Measurements from ENCODE around the gene SREBF2. TPM values are rescaled to one million over a fixed set of nuclear protein-coding genes. Genes with fewer than 3 reads are reported as not detected.

The SREBF2 gene
- total RNA-seq, 2 donors from 2014 or later: 159 to 192 TPM

DNA sequence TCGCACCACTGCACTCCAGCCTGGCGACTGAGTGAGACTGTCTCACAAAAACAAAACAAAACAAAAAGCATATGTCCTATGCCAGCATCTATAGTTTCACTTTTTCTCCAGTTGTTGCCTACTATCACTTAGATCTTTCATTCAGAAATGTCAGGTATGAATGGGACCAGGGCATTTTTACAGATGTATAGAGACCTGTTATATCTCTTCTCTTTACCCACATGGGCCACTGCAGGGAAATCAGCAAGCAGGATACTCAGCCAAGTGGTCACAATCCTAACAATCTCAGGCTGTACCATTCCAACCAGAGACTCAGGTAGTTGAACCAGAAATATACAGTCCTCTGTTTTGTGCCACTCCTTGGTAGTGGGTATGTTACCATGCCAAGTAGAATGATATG, 16.0 kb upstream of the SREBF2 start:
- H3K9ac ChIP-seq (ENCODE audit: low read depth in 2 of 2, low read length in 2 of 2): no peak overlapping the region
- intact Hi-C loops (cut with DNase I): no loop called here
- no peak overlapping the region for H3K27ac ChIP-seq
- H3K36me3 ChIP-seq: no peaks in the 10 kb centered on the region
- no peak overlapping the region for H3K4me3 ChIP-seq
- H3K4me1 ChIP-seq: no peaks in the 10 kb centered on the region
- no peak for DNase-seq
- no peaks in the 10 kb centered on the region for H3K27me3 ChIP-seq
- TF ChIP-seq, protein P1, sequence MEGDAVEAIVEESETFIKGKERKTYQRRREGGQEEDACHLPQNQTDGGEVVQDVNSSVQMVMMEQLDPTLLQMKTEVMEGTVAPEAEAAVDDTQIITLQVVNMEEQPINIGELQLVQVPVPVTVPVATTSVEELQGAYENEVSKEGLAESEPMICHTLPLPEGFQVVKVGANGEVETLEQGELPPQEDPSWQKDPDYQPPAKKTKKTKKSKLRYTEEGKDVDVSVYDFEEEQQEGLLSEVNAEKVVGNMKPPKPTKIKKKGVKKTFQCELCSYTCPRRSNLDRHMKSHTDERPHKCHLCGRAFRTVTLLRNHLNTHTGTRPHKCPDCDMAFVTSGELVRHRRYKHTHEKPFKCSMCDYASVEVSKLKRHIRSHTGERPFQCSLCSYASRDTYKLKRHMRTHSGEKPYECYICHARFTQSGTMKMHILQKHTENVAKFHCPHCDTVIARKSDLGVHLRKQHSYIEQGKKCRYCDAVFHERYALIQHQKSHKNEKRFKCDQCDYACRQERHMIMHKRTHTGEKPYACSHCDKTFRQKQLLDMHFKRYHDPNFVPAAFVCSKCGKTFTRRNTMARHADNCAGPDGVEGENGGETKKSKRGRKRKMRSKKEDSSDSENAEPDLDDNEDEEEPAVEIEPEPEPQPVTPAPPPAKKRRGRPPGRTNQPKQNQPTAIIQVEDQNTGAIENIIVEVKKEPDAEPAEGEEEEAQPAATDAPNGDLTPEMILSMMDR (IDR thresholded peaks at IDR 0.05): no peak
- no peaks in the 10 kb centered on the region for H3K9me3 ChIP-seq

DNA sequence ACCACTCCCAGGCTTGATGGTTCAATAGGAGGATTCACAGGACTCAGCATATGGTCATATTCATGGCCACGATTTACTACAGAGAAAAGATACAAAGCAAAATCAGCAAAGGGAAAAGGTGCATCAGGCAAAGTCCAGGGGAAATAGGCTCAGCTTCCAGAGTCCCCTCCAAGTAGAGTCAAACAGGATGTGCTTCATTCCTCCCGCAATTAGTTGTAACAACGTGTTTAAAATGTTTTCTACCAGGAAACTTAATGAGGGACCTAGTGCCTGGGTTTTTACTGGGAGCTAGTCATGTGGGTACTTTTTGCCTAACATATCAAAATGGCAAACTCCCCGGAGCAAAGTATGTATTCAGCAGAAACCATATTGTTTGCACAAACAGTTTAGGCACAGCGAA, 14.9 kb upstream of the SREBF2 start:
- H3K4me1 ChIP-seq: no peaks in the 10 kb centered on the region

DNA sequence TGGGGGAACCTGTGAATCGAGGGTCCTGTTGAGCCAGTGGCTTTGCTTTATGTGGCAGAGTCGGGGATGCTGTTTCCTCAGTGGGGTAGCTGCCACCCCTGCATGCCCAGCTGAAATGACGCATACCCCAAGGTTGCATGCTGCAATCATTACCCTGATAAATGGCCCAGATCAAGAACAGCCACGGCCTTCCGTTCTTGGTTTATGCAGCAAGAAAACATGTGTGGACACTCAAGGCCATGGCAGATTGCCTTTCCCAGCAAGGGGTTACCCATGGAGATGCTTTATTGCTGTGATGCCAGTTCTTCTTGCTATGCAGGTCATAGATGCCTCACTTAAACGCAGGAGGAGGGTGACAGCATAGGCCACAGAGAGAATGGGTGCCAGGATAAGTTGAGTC, 14.3 kb upstream of the SREBF2 start:
- TF ChIP-seq, protein P1 (IDR thresholded peaks at IDR 0.05): no peak

More for the DNA sequence above, 14.9 kb upstream of the SREBF2 start:
- H3K36me3 ChIP-seq: no peaks in the 10 kb centered on the region
- no peak overlapping the region for H3K4me3 ChIP-seq
- no peak for DNase-seq
- H3K27me3 ChIP-seq: no peaks in the 10 kb centered on the region
- intact Hi-C loops (cut with DNase I): no loop called here
- H3K27ac ChIP-seq: no peak overlapping the region
- TF ChIP-seq, protein P1 (IDR thresholded peaks at IDR 0.05): no peak
- H3K9ac ChIP-seq (ENCODE audit: low read depth in 2 of 2, low read length in 2 of 2): no peak overlapping the region
- H3K9me3 ChIP-seq: no peaks in the 10 kb centered on the region

DNA sequence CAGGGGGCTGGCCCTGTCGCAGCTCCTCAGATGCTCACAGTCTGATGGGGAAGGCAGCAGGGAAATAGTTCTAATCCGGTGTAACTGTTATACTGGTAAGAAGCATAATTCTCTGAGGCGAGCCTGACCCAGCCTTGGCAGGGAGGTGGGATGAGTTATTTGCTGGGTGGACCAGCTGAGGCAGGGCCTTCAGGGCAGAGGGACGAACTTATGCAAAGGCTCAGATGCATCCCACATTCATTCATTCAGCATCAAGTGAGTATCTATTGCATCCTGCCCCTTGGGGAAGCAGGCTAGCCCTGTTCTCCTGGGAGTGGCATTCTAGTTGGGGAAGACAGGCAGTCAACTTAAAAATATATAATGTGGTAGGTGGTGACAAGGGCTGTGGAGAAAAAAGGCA, 13.6 kb upstream of the SREBF2 start:
- Histone ChIP-seq H3K36me3 (no peaks in the 10 kb centered on the region), H3K9ac (ENCODE audit: low read depth in 2 of 2, low read length in 2 of 2) (no peak overlapping the region), H3K4me1 (no peaks in the 10 kb centered on the region), H3K9me3 (no peaks in the 10 kb centered on the region), H3K4me3 (no peak overlapping the region), H3K27me3 (no peaks in the 10 kb centered on the region), H3K27ac (no peak overlapping the region)
- intact Hi-C loops (cut with DNase I): no loop called here
- TF ChIP-seq, protein P1 (IDR thresholded peaks at IDR 0.05): no peak
- no peak for DNase-seq

More for the DNA sequence above, 14.3 kb upstream of the SREBF2 start:
- no peak overlapping the region for H3K4me3 ChIP-seq
- no peaks in the 10 kb centered on the region for H3K4me1 ChIP-seq
- DNase-seq: no peak
- intact Hi-C loops (cut with DNase I): no loop called here
- H3K27ac ChIP-seq: no peak overlapping the region
- H3K36me3 ChIP-seq: no peaks in the 10 kb centered on the region
- H3K9me3 ChIP-seq: no peaks in the 10 kb centered on the region
- no peaks in the 10 kb centered on the region for H3K27me3 ChIP-seq
- no peak overlapping the region for H3K9ac ChIP-seq (ENCODE audit: low read depth in 2 of 2, low read length in 2 of 2)

DNA sequence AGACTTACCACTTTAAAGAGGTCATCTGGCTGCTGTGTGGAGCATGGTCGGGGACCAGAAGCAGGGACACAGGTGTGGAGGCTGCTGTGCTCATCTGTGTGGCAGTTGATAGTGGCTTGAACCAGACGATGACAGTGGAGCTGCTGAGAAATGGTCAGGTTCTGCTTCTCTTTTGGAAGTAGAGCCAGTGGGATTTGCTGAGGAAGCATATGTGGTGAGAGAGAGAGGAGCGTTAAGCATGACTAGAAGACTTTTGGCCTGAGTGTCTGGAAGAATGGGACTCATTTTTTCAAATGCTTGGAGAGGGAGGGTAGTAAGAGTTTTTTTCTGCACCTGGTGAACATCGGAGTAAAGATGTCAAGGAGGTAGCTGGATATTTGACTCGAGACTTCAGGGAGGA, 12.5 kb upstream of the SREBF2 start:
- H3K9me3 ChIP-seq: no peaks in the 10 kb centered on the region
- no peaks in the 10 kb centered on the region for H3K27me3 ChIP-seq
- H3K27ac ChIP-seq: no peak overlapping the region
- no peak overlapping the region for H3K4me3 ChIP-seq
- TF ChIP-seq, protein P1 (IDR thresholded peaks at IDR 0.05): no peak
- no peaks in the 10 kb centered on the region for H3K4me1 ChIP-seq
- DNase-seq: no peak
- H3K9ac ChIP-seq (ENCODE audit: low read depth in 2 of 2, low read length in 2 of 2): no peak overlapping the region
- H3K36me3 ChIP-seq: no peaks in the 10 kb centered on the region
- intact Hi-C loops (cut with DNase I): no loop called here

Measured in colonic mucosa (tissue), 4 donors.